A673 (cell line): ENCODE results near the gene MINDY4. TPM values are rescaled to one million over a fixed set of nuclear protein-coding genes. Genes with fewer than 3 reads are reported as not detected.

ENCODE experiments used
- BruUV-seq: library from RNA; stranded (reverse); fragments of 400-500 nt; replicated peaks from 2 replicates; lab custom pipeline; 2021; lab: Mats Ljungman, UMichigan
- CTCF ChIA-PET: fragments of 300-600 bp; sonication (Branson Sonifier 250); formaldehyde crosslinking; loops from one replicate; lab custom pipeline; 2022; ENCODE audit warnings: antibody characterized with exemption; lab: Charles Lee
- POLR2A ChIA-PET: fragments of 300-600 bp; sonication (Branson Sonifier 250); formaldehyde crosslinking; loops from one replicate; lab custom pipeline; 2022; ENCODE audit warnings: antibody characterized with exemption; ENCODE audit not compliant: low non-redundant PET; lab: Charles Lee
- DNase-seq: peaks from one replicate; pipeline ENCODE4 v3.0.0-alpha.2; 2015; ENCODE audit warnings: low spot score
- H3K27ac ChIP-seq: fragments of 200-600 bp; sonication (generic); 2 replicates; pipeline ENCODE4 v1.5.1; 2016; ENCODE audit warnings: mixed run types, low read depth, mild to moderate bottlenecking, mixed read lengths, antibody characterized with exemption, low read length; ENCODE audit not compliant: poor library complexity, severe bottlenecking
- H3K27me3 ChIP-seq: fragments of 200-600 bp; sonication (generic); replicated peaks from 2 replicates; pipeline ENCODE4 v1.6.1; 2017; ENCODE audit warnings: mixed run types, low read depth, mild to moderate bottlenecking, mixed read lengths, antibody characterized with exemption, low read length; ENCODE audit not compliant: insufficient read depth, poor library complexity
- H3K36me3 ChIP-seq: fragments of 200-600 bp; sonication (generic); 2 replicates; pipeline ENCODE4 v1.6.1; 2016; ENCODE audit warnings: mixed run types, mild to moderate bottlenecking, mixed read lengths, antibody characterized with exemption, low read length; ENCODE audit not compliant: insufficient read depth, poor library complexity, severe bottlenecking
- H3K4me1 ChIP-seq: fragments of 200-600 bp; sonication (generic); 2 replicates; pipeline ENCODE4 v1.6.1; 2017; ENCODE audit warnings: mixed run types, mild to moderate bottlenecking, mixed read lengths, antibody characterized with exemption, low read length; ENCODE audit not compliant: insufficient read depth, poor library complexity, severe bottlenecking
- H3K4me3 ChIP-seq: fragments of 200-600 bp; sonication (generic); 2 replicates; pipeline ENCODE4 v1.5.1; 2016; ENCODE audit warnings: low read depth, mixed run types, mild to moderate bottlenecking, mixed read lengths, low read length; ENCODE audit not compliant: poor library complexity, severe bottlenecking
- H3K9me3 ChIP-seq: fragments of 200-600 bp; sonication (generic); 2 replicates; pipeline ENCODE4 v1.6.1; 2016; ENCODE audit warnings: mixed run types, low read depth, mild to moderate bottlenecking, mixed read lengths, antibody characterized with exemption, low read length; ENCODE audit not compliant: poor library complexity, severe bottlenecking
- EZH2 ChIP-seq: fragments of 200-600 bp; sonication (generic); IDR thresholded peaks from 2 replicates; pipeline ENCODE4 v1.6.1; 2017; ENCODE audit warnings: borderline replicate concordance, low read depth, mild to moderate bottlenecking, mixed read lengths, antibody characterized with exemption, low read length; ENCODE audit not compliant: poor library complexity, severe bottlenecking
- intact Hi-C: fragments of 100-400 bp; cut with micrococcal nuclease; formaldehyde crosslinking; loops from one replicate; pipeline ENCODE4 v1.10.0; 2022; ENCODE audit not compliant: unreplicated experiment
- total RNA-seq: library from RNA; stranded (reverse); gene quantifications from 2 replicates; pipeline ENCODE4 v1.2.3, GENCODE V29; 2021
- TF ChIP-seq, protein P1 (sequence below): fragments of 300-800, 200-600 bp; sonication (generic); conservative IDR thresholded peaks from 2 replicates; pipeline ENCODE4 v1.5.1; 2017; ENCODE audit warnings: low read depth, mild to moderate bottlenecking, antibody characterized with exemption, low read length, moderate library complexity, mixed read lengths

The MINDY4 gene
- total RNA-seq, 1 experiment from 2014 or later, result 3.8 TPM

DNA sequence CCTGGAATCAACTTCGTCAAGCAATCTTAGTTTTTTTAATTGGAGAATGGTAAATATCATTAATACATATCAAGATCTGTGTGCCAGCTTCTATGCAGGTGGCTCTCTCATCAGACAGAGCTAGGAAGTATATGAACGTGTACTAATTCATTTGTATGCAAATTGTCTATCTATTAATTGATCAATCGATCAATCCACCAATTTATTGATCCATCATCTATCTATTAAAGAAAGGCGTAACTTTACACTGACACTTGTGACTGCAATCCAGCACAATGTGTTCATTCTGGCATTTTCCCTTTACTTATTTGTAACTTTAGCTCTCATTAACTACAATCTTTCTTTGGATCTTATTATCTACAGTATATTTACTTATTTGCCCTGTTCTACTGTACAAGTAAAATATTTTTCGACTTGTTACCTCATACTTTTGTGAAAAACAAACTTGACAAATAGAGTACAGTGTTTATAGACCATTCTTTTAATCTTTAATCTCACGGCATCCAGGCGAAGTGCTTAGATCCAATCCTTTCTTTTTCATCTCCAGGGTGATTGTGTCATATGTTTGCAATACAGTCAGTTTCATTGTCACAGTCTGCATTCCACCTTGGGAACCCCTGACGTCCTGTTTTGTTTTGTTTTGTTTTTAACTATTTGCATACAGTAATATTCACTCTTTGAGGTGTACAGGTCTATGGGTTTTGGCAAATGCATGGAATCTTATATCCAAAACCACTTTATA, 170.5 kb downstream of the MINDY4 start:
- ChIA-PET CTCF (no interaction called here), POLR2A (no interaction called here)
- H3K4me3 ChIP-seq, result no peak overlapping the region
- no peaks in the 10 kb centered on the region for H3K36me3 ChIP-seq
- DNase-seq, result no peak
- H3K9me3 ChIP-seq, result peaks cover 11% of the 10 kb centered on the region
- no peaks in the 10 kb centered on the region for H3K4me1 ChIP-seq
- H3K27ac ChIP-seq, result no peak overlapping the region
- intact Hi-C loops, result no loop called here
- H3K27me3 ChIP-seq, result peaks cover 51% of the 10 kb centered on the region
- no TSS peak for BruUV-seq
- TF ChIP-seq, protein P1, sequence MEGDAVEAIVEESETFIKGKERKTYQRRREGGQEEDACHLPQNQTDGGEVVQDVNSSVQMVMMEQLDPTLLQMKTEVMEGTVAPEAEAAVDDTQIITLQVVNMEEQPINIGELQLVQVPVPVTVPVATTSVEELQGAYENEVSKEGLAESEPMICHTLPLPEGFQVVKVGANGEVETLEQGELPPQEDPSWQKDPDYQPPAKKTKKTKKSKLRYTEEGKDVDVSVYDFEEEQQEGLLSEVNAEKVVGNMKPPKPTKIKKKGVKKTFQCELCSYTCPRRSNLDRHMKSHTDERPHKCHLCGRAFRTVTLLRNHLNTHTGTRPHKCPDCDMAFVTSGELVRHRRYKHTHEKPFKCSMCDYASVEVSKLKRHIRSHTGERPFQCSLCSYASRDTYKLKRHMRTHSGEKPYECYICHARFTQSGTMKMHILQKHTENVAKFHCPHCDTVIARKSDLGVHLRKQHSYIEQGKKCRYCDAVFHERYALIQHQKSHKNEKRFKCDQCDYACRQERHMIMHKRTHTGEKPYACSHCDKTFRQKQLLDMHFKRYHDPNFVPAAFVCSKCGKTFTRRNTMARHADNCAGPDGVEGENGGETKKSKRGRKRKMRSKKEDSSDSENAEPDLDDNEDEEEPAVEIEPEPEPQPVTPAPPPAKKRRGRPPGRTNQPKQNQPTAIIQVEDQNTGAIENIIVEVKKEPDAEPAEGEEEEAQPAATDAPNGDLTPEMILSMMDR, result no peak
- TF ChIP-seq EZH2, result no peak

Other genes with a start within 250 kb of the MINDY4 start
- 294 and 337 TPM in 2 replicates for gene GARS1, start 176.5 kb upstream of the MINDY4 start, total RNA-seq
- not detected in 2 replicates for gene CRHR2, start 89.0 kb upstream of the MINDY4 start, total RNA-seq
- gene INMT, start 19.3 kb upstream of the MINDY4 start, total RNA-seq, result 0.11 and 0.17 TPM in 2 replicates
- gene AQP1, start 140.4 kb downstream of the MINDY4 start, total RNA-seq, result 0.37 and 0.49 TPM in 2 replicates
- gene GHRHR, start 192.5 kb downstream of the MINDY4 start, total RNA-seq, result not detected in 2 replicates